Osteocyte (in vitro differentiated cells): ENCODE measurements around the gene RIC3. TPM values are rescaled to one million over a fixed set of nuclear protein-coding genes. Genes with fewer than 3 reads are reported as not detected.
"Not testable (repeated sequence)": the region's sequence is repeated elsewhere in the genome, so short reads cannot be mapped to it uniquely, and the experiment has no call there.

Experiments
- DNase-seq: peaks from one replicate; pipeline ENCODE4 v3.0.0; 2021; ENCODE audit warnings: mixed read lengths; ENCODE audit not compliant: unreplicated experiment; ENCODE audit errors: extremely low spot score
- H3K27ac Mint-ChIP-seq: one replicate; pipeline ENCODE4 v1.8.0; 2021; ENCODE audit warnings: mild to moderate bottlenecking, mixed read lengths; ENCODE audit not compliant: unreplicated experiment
- H3K27me3 Mint-ChIP-seq: one replicate; pipeline ENCODE4 v1.8.0; 2021; ENCODE audit warnings: mixed read lengths; ENCODE audit not compliant: unreplicated experiment
- H3K36me3 Mint-ChIP-seq: one replicate; pipeline ENCODE4 v1.8.0; 2021; ENCODE audit warnings: mixed read lengths; ENCODE audit not compliant: unreplicated experiment
- H3K4me1 Mint-ChIP-seq: one replicate; pipeline ENCODE4 v1.8.0; 2021; ENCODE audit warnings: mixed read lengths; ENCODE audit not compliant: unreplicated experiment
- H3K4me3 Mint-ChIP-seq: one replicate; pipeline ENCODE4 v1.8.0; 2021; ENCODE audit warnings: mild to moderate bottlenecking, moderate library complexity, mixed read lengths; ENCODE audit not compliant: unreplicated experiment
- H3K9me3 Mint-ChIP-seq: one replicate; pipeline ENCODE4 v1.8.0; 2021; ENCODE audit warnings: mixed read lengths; ENCODE audit not compliant: unreplicated experiment
- total RNA-seq: library from RNA; stranded (reverse); gene quantifications from 2 replicates; pipeline ENCODE4 v1.2.1, GENCODE V29; 2021
- TF ChIP-seq, protein P1 (sequence below): fragments of 200-600 bp; sonication (generic); IDR thresholded peaks from 2 replicates; pipeline ENCODE4 v1.5.0; 2021; ENCODE audit warnings: antibody characterized with exemption, mild to moderate bottlenecking, moderate library complexity

RIC3 gene
- total RNA-seq, 1 donor from 2014 or later: not detected

DNA sequence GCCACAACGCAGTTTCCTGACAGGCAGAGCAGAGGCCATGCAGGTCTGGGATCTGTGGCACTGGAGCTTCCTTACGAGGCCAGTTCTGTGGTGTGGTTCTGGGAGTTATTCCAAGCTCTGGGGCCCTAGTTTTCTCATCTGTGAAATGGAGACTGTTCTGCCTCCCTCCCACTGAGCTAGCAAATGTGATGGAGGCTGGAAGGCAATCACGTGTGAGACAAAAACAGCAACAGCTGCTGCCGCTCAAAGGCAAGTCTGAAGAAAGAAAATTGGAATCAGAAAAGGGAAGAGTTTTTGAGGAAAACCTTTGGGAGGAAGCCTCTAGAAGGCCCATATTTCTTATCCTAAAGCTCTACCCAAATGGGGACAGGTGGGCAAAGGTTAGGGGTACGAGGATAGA lies 8.3 kb upstream of the RIC3 start:
- TF ChIP-seq, protein P1, sequence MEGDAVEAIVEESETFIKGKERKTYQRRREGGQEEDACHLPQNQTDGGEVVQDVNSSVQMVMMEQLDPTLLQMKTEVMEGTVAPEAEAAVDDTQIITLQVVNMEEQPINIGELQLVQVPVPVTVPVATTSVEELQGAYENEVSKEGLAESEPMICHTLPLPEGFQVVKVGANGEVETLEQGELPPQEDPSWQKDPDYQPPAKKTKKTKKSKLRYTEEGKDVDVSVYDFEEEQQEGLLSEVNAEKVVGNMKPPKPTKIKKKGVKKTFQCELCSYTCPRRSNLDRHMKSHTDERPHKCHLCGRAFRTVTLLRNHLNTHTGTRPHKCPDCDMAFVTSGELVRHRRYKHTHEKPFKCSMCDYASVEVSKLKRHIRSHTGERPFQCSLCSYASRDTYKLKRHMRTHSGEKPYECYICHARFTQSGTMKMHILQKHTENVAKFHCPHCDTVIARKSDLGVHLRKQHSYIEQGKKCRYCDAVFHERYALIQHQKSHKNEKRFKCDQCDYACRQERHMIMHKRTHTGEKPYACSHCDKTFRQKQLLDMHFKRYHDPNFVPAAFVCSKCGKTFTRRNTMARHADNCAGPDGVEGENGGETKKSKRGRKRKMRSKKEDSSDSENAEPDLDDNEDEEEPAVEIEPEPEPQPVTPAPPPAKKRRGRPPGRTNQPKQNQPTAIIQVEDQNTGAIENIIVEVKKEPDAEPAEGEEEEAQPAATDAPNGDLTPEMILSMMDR: no peak
- peaks cover 31% of the 10 kb centered on the region for H3K27me3 Mint-ChIP-seq

DNA sequence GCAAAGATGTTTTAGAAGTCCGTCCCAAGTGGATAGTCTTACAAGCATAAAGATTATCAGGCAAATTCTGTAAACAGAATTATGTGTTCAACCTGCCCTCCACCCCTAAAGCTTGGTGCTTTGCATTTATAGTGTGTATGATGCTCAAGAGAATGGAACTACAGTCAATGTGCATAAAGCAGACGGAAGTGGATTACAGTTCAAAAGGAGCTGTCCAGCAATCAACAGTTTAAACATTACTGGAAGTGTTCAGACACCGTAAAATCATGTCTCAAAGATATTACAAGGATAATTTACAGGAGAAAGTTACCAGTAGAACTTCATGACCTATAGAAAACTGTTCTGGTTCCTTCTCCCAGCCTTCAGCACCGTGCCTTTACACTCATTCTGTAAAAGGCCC lies 1.0 kb downstream of the RIC3 start:
- no peak overlapping the region for H3K27ac Mint-ChIP-seq
- peaks cover 10% of the 10 kb centered on the region for H3K4me1 Mint-ChIP-seq
- DNase-seq: no peak
- H3K9me3 Mint-ChIP-seq: no peaks in the 10 kb centered on the region
- TF ChIP-seq, protein P1: no peak
- no peaks in the 10 kb centered on the region for H3K36me3 Mint-ChIP-seq
- no peak overlapping the region for H3K4me3 Mint-ChIP-seq
- peaks cover 54% of the 10 kb centered on the region for H3K27me3 Mint-ChIP-seq

More for the DNA sequence above, 8.3 kb upstream of the RIC3 start:
- H3K4me1 Mint-ChIP-seq: no peaks in the 10 kb centered on the region
- no peaks in the 10 kb centered on the region for H3K9me3 Mint-ChIP-seq
- H3K4me3 Mint-ChIP-seq: no peak overlapping the region
- H3K36me3 Mint-ChIP-seq: no peaks in the 10 kb centered on the region
- DNase-seq: no peak
- no peak overlapping the region for H3K27ac Mint-ChIP-seq

DNA sequence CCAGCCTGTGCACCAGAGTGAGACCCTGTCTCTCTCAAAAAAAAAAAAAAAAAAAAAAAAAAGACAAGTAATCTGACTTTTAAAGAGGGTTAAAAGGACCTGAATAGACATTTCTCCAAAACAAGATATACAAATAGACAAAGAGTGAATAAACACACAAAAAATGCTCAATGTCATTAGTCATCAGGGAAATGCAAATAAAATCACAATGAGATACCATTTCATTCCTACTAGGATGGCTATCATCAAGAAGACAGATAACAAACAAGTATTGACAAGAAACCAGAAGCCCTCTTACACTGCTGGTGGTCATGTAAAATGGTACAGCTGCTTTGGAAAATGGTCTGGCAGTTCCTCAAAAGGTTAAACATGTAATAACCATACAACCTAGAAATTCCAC lies 4.1 kb downstream of the RIC3 start:
- H3K9me3 Mint-ChIP-seq: no peaks in the 10 kb centered on the region
- H3K4me3 Mint-ChIP-seq: no peak overlapping the region
- peaks cover 10% of the 10 kb centered on the region for H3K4me1 Mint-ChIP-seq
- DNase-seq: no peak
- H3K36me3 Mint-ChIP-seq: no peaks in the 10 kb centered on the region
- TF ChIP-seq, protein P1: no peak
- no peak overlapping the region for H3K27ac Mint-ChIP-seq
- peaks cover 55% of the 10 kb centered on the region for H3K27me3 Mint-ChIP-seq

DNA sequence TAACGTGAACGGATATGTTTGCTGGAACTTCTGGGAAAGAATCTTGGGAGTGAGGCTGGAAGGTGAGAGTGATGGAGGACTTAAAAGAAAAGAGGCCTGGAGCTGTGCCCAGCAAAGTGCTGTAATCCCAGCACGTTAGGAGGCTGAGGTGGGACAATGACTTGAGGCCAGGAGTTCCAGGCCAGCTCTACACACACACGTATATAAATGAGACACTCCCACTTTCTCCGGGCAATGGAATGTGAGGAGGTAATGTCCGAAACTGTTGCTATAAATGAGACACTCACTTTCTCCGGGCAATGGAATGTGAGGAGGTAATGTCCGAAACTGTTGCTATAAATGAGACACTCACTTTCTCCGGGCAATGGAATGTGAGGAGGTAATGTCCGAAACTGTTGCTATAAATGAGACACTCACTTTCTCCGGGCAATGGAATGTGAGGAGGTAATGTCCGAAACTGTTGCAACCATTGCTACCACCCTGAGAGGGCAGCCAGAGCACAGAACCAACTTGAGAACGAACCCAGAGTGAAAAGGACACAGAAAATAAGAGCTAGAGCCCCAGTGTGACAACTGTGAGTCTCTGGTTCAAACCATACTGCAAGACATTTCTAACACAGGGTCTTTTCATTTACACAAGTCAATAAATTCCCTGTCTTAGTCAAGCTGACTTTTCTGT lies 7.1 kb downstream of the RIC3 start:
- H3K9me3 Mint-ChIP-seq, H3K4me3 Mint-ChIP-seq, H3K27ac Mint-ChIP-seq, H3K4me1 Mint-ChIP-seq, H3K36me3 Mint-ChIP-seq, DNase-seq: not testable (repeated sequence)
- H3K27me3 Mint-ChIP-seq: peaks cover 30% of the 10 kb centered on the region

DNA sequence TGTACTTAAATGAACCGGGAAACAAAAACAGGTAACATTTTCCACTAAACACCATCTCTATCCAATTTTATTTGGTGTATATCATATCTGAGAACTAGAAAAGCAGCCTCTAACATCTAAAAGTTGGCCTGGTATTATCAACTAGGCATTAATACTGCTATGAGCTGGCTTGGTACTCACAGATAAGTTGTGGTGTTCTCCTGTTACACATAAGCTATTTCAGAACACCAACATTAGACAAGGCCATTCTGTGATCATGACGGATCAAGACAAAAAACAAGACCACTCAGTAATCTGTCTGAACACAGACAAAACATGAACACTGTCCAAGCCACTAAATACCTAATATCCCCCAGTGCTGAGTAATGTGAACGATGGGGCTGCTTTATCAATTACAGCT lies 11.9 kb downstream of the RIC3 start:
- TF ChIP-seq, protein P1: no peak
- Mint-ChIP-seq H3K27me3 (peaks cover 27% of the 10 kb centered on the region), H3K9me3 (no peaks in the 10 kb centered on the region), H3K36me3 (no peaks in the 10 kb centered on the region), H3K4me1 (no peaks in the 10 kb centered on the region), H3K27ac (no peak overlapping the region), H3K4me3 (no peak overlapping the region)
- no peak for DNase-seq
